AG04449 (cell line): Measurements from ENCODE around the gene RAB3C.

Source experiments
- CTCF ChIA-PET: fragments of 350-600 bp; formaldehyde crosslinking; extraction: SDS; loops from one replicate; lab custom pipeline; 2021; ENCODE audit warnings: antibody characterized with exemption; lab: Yijun Ruan, JAX
- POLR2A ChIA-PET: fragments of 400-600, 350-600 bp; formaldehyde crosslinking; extraction: SDS; loops from one replicate; lab custom pipeline; 2020; ENCODE audit warnings: antibody characterized with exemption, inconsistent platforms; lab: Yijun Ruan, JAX
- DNase-seq: peaks from one replicate; pipeline ENCODE4 v3.0.0-alpha.2; 2010; ENCODE audit warnings: low read depth, low spot score
- H3K4me3 ChIP-seq: 2 replicates; pipeline ENCODE4 v1.5.1; 2011; ENCODE audit warnings: low read depth, mild to moderate bottlenecking, control low read depth, low read length
- TF ChIP-seq, protein P1 (sequence below): IDR thresholded peaks from one replicate; pipeline ENCODE4 v1.5.1; 2011; ENCODE audit warnings: mild to moderate bottlenecking, moderate library complexity, low read length, control low read depth, inconsistent platforms; ENCODE audit not compliant: insufficient read depth; ENCODE audit errors: missing control alignments

RAB3C gene

DNA sequence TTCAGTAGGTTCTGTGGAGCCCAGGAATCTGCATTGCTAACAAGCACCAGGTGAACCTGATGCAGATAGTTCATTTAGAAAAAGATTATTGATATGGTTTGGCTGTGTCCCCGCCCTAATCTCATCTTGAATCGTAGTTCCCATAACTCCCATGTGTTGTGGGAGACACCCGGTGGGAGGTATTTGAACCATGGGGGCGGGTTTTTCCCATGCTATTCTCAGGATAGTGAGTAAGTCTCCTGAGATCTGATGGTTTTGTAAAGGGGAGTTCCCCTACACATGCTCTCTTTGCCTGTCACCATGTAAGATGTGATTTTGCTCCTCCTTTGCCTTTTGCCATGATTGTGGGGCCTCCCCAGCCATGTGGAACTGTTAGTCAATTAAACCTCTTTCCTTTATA is 212.0 kb downstream of the RAB3C start:
- no peak overlapping the region for H3K4me3 ChIP-seq
- POLR2A ChIA-PET: no interaction called here
- TF ChIP-seq, protein P1, sequence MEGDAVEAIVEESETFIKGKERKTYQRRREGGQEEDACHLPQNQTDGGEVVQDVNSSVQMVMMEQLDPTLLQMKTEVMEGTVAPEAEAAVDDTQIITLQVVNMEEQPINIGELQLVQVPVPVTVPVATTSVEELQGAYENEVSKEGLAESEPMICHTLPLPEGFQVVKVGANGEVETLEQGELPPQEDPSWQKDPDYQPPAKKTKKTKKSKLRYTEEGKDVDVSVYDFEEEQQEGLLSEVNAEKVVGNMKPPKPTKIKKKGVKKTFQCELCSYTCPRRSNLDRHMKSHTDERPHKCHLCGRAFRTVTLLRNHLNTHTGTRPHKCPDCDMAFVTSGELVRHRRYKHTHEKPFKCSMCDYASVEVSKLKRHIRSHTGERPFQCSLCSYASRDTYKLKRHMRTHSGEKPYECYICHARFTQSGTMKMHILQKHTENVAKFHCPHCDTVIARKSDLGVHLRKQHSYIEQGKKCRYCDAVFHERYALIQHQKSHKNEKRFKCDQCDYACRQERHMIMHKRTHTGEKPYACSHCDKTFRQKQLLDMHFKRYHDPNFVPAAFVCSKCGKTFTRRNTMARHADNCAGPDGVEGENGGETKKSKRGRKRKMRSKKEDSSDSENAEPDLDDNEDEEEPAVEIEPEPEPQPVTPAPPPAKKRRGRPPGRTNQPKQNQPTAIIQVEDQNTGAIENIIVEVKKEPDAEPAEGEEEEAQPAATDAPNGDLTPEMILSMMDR: no peak
- no peak for DNase-seq
- CTCF ChIA-PET: no interaction called here

DNA sequence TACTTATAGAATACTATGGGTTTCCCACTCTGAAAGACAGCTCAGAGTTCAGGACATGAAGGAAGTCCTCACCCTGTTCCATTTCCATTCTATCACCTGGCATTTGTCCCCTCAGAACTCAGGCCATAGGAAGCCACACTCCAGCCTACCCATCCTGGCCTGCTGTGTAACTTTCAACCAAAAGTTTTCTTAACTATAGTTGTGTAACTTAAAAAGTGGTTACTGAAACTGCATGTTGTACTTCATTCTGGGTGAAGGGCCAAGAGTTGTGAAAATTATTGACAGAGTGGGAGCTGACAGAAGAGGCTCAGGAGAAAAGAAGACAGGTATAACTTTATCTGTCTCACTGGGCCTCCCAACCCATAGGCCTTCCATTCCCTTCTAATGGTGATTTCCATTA is 212.5 kb downstream of the RAB3C start:
- no peak for DNase-seq
- CTCF ChIA-PET: no interaction called here
- POLR2A ChIA-PET: no interaction called here
- no peak overlapping the region for H3K4me3 ChIP-seq
- TF ChIP-seq, protein P1: no peak

DNA sequence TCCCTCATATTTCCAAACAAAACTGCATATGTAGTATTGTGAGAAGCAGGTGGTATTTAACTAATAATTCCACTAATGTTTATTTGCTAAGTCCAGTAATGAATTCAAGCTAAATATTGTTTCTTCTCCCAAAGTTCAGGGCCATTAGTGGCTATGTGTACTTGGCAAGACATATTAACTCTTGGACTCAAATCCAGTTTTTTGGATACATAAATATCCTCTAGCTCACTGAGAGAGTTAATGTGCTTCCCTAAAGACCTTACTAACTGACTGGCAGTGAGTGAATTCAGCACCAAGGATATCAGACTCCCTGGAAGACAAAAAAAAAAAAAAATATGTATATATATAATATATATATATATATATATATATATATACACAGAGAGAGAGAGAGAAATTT is 214.1 kb downstream of the RAB3C start:
- TF ChIP-seq, protein P1: no peak
- no peak for DNase-seq
- CTCF ChIA-PET: no interaction called here
- POLR2A ChIA-PET: no interaction called here
- H3K4me3 ChIP-seq: no peak overlapping the region

DNA sequence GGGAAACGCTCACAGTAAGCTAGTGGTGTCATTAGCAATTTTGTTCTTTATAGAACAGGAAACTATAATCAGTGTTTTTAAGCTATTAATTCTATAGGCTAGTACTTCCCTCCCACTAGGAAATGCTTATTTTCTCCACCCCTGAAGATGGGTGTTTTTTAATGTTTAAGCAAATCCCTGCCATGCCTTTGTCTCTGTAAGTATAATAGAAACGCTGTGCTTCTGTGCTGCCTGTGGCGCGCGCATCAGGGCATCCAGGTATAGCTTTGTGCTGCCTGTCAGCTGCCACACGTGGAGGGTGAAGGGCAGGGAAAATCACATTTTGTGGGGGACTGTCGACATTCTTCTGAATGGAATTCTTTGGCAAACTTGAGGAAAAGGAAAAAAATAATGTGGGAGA is 217.5 kb downstream of the RAB3C start:
- DNase-seq: no peak
- POLR2A ChIA-PET: no interaction called here
- no peak overlapping the region for H3K4me3 ChIP-seq
- CTCF ChIA-PET: no interaction called here
- TF ChIP-seq, protein P1: no peak

DNA sequence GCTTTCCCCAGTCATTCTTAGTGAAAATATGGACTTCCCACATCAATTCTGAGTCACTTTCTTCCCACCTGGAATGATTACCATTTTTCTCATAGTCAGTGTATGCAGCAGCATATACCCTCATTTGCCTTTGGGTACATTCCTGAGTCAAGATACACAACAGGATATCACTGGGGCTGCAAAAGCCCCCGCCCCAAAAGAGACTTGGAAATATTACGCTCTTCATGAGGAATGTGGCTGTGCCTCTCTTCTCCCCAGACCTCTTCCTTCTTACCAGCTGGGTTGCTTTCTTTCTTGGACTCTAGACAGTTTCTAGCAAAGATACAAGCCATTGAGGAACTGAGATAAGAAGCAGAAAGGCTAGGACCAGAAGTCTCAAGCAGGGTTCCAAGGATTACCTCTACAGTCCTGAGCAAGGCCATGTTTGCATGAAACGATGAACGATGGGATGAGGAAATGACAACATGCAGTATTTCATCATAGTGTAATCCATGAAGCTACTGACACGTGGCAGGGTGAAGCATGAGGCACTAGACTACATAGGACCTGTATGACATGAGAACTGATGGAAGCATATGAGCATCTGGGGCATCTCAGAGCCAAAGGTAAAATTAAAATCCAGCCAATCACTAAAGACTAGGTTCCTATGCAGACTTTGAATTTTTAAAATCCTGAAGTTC is 218.1 kb downstream of the RAB3C start:
- ChIA-PET POLR2A (no interaction called here), CTCF (no interaction called here)
- H3K4me3 ChIP-seq: no peak overlapping the region
- no peak for DNase-seq
- TF ChIP-seq, protein P1: no peak

DNA sequence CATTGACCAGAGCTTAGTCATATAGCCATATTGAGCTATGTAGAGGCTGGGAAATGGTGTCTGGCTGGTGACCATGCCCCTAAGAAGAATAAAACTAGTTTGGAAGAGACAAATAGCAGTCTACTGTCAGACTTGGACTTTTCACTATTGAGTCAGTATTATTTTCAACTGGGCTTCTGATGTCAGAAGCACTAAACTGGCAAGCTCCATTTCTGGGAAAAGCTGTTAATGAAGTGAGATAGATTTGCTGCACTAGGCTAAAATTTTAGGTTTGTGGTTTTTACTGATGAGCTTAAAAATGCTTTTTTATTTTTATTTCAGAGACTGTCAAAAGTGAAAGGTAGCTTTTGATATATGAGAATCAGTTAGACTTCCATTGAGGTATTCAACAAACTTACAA is 220.2 kb downstream of the RAB3C start:
- no peak for DNase-seq
- TF ChIP-seq, protein P1: no peak
- POLR2A ChIA-PET: no interaction called here
- H3K4me3 ChIP-seq: no peak overlapping the region
- CTCF ChIA-PET: interaction anchor here (0.8 kb wide), 1 partner anchor 47 kb away, joined by 3 read pairs; no protein-coding TSS in a partner anchor
